HG02970 (cell line): Measurements from ENCODE around the gene UBASH3A.
"Not testable (repeated sequence)": the region's sequence is repeated elsewhere in the genome, so short reads cannot be mapped to it uniquely, and the experiment has no call there.

Source experiments
- ATAC-seq: cut with Tn5 transposase; IDR thresholded peaks from one replicate; pipeline ENCODE4 v1.9.1; 2021; ENCODE audit warnings: mild to moderate bottlenecking, moderate library complexity, moderate number of reproducible peaks; ENCODE audit not compliant: unreplicated experiment, low FRiP score

UBASH3A gene

DNA sequence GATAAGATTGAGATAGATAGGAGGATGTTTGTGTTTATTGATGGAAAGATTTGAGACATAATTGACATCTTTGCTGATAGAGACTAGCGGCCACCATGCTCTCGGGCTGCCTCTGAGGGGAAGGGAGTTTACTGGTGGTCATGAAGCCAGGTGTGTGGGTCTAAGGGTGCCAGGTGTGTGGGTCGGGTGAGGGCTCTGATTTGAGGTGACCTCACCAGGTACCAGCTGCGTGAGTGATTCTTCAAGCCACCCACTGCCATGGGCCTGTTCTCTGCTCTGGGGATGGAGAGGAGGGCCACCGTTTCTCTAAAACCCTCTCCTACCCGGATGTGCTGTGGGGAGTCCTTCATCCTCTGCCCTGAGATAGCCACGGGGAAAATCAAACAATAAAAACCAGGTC is 3.2 kb downstream of the UBASH3A start:
- ATAC-seq, result no peak

DNA sequence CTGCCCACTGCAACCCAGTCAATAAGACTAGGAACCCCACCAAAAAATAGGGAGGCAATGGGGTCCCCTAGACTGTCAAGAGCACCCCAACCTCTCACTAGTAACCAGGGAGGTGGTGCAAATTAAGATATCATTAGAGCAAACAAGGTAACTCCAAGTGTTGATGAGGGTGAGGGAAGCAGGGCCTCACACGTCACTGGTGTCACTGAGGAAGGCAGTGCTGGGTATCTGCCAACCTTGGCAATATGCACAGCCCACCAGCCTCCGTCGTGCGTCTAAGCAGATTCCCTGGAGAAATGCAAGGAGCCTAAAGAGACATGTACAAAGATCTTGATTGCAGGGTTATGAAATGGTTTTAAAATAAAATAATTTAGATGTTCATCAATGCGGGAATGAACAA is 3.8 kb downstream of the UBASH3A start:
- ATAC-seq, result no peak

DNA sequence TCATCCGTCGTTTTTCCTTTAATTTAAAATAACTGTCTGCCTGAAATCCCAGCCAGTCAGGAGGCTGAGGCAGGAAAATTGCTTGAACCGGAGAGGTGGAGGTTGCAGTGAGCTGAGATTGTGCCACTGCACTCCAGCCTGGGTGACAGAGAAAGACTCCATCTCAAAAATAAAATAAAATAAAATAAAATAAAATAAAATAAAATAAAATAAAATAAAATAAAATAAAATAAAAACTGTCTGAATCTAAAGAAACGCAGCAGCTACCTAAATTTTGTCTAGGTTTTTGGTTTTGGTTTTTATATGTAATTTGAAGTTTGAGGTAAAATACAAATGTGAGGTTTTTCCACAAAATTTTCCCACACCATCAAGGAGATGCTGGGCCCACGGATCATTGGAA is 5.0 kb downstream of the UBASH3A start:
- not testable (repeated sequence) for ATAC-seq

DNA sequence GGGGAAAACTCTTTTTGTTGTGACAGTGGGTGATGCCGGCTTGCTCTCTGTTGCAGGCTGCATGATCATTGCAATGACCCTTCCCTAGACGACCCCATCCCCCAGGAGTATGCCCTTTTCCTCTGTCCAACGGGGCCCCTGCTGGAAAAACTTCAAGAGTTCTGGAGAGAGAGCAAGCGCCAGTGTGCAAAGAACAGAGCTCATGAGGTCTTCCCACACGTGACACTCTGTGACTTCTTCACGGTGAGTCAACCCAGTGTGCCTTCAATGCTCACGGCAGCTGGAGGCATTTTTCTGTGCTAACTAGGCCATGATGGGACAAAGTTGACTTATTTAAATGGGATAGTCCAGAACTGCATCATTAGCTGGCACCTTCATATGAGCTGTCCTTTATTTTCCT is 5.7 kb downstream of the UBASH3A start:
- no peak for ATAC-seq

DNA sequence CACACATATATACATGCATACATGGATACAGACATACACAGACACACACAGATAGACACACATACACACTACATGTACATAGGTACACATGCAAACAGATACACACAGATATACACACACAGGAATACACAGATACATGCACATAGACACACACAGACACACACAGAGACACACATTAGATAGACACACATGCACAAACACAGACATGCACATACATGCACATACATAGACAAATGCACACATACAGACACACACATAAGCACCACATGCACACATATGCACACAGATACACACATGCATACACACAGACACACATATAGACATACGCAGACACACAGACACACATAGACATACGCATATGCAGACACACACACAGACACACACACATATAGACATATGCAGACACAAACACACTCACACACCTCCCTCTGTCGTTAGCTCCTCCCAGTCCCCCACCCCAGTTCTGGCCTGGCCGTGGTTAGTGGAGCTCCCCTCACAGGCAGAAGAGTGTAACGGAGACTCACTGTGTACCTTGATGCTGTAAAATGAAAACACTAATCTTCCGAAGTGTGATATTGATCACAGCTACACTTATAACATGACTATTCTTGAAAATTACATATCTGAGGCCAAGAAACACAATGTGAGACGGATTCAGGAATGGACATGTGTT is 7.6 kb downstream of the UBASH3A start:
- ATAC-seq, result no peak

DNA sequence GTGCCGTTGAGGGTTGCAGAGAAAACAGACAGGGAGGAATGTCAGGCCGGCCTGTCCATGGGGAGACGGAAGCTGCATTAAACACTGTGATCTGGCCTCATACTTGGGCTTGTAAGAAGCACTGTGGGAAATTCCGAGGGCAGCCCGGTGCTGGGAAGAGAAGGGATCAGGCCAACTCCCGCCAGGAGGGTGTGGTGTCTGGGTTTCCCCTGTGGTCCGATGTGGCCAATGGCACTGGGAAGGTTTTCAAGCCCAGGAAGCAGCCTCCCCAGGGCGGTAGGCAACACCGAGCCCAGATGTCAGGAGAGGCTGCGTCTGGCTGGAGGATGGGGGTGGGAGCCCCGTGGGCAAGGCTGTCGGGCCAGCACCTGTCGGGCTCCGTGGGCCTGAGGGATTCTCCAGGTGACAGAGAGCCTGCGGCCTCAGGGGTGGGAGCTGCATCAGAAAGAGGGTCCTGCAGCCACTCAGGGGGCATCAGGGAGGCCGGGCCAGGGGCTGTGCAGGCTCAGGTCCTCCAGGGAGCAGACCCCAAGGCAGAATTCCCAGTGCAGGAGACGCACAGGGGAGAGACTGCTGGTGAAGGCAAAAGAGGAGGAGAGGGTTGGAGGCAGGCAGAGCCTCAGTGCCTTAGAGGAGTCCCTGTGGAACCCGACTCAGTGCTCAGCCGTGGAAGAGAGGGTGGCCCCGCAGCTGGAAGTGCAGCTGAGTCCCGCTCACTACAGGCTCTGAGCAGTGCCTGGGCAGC is 8.4 kb downstream of the UBASH3A start:
- ATAC-seq, result no peak

DNA sequence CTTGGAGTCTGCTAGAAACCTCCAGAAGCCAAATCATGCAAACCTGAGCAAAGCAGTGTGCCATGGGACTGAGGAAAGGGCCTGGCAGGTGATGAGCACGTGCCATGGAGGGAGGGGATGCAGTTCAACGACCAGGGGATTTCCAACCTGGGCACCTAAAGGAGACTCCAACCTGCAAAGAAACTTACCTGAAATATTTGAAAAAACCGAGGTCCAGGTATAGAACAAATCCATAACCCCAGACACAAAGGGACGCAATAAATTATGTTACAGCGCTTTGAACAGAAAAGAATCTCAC is 8.9 kb downstream of the UBASH3A start:
- no peak for ATAC-seq

DNA sequence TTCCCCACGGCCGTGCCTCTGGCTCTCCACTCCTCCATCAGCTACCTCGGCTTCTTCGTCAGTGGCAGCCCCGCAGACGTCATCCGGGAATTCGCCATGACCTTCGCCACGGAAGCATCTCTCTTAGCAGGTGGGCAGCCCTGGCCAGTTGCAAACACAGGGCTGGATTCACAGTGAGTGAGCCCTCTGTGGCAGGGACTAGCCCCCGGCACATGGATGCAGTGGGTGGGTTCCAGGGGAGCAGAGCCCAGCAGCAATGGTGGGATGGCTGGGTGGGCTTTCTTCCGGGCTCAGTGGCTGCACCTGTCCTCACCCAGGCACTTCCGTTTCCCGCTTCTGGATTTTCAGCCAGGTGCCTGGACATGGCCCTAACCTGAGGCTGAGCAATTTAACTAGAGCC is 9.4 kb downstream of the UBASH3A start:
- no peak for ATAC-seq

DNA sequence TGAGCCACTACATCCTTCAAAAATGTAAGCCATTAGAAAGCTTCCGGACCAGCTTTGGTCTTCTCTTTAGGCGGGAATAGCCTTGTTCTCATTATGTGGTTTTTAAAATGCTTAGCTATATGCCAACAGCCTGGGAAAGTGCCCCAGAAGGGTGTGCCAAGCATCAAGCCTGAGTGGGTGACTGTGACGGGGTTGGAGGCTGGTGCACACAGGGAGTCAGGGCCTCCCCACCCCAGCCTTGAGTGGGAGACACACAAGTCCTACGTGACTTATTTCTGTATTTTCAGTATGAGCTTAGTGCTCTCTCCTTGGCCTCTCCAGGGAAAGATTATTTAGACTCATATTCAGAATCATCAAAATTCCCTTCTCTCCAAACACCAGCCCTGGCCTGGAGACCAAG is 9.8 kb downstream of the UBASH3A start:
- no peak for ATAC-seq

DNA sequence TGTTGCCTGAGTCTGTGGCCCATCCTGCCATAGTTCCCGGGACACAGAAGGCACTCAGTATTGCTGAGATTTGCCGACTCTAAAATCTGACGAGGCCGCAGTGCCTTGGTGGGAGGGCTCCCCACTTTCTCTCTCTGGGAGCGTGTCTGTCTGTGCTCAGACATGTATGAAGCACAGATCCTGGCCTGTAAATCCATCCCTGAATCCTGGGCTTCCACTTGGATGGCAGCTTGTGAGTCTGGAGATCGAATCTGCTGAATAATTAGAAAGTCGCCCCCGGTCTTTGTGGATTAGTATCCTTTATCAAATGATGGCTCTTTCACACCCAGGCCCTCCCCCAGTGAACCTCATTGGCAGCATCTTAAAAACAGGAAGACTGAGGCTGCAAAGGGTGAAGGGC is 10.4 kb downstream of the UBASH3A start:
- ATAC-seq, result no peak

DNA sequence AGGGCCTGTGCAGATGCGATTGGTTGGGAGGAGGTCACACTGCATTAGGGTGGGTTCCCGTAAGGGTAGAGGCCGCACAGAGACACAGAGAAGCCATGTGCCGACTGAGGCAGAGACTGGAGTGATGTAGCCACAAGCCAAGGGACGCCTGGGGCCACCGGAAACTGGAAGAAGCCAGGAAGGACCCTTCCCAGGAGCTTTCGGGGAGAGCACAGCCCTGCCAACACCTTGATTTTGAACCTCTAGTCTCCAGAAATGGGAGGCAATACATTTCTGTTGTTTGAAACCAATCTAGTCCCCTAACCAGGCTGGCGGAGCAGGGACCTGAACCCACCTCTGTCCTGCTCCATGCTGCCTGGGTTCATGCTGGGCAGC is 10.8 kb downstream of the UBASH3A start:
- ATAC-seq, result no peak

DNA sequence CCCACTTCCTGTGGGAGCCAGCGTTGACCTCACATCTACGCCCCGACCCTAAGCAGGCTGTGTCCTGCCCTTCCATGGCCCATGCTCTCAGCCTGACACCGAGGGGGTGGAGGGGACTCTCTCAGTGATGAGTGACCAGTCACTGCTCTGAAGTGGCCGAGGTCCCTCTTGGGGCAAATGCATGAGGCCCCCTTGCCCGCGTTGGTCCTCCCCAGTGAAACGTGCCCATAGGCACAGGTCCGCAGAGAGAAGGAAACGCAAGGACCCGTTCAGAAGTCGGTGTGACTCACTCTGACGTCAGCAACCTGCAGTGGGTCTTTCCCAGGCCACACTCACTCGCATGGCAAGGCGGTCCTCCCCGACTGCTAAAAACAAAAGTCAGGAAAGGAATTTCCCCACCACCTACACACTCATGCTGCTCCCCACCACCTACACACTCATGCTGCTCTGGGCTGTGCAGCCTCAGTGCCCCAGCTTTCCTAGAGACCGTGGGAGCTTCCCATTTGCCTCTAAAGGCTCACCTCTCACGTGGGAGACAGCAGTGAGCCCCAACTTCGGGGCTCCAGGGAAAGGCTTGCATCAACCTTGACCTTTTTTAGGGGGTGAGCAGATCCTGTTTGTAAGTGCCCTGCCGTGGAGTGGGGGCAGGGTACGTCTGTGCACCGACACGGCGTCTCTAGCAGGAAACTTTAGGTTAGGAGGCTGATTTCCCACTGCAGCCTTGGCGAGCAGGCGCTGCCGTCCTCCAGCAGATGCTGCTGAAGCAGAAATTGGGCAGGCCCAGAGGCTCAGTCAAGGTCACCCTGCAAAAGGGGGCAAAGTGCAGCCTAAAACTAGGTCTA is 11.4 kb downstream of the UBASH3A start:
- ATAC-seq, result peak; percentile 75

DNA sequence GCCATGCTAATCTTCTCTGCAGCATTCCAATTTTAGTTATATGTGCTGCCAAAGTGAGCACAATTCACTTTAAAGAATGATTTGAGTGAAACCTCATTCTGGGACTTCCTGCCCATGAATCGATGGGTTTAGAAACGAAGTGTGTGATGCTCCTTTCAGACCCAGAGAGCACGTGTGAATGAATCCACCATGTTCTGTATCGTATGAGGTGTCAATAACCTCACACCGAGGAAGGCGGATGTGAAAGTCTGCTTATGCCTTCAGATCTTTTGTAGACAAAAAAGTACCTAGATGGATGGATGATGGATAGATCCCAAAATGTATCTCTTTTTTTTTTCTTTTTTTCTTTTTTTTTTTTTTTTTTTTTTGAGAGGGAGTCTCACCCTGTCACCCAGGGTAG is 13.8 kb downstream of the UBASH3A start:
- ATAC-seq, result no peak

DNA sequence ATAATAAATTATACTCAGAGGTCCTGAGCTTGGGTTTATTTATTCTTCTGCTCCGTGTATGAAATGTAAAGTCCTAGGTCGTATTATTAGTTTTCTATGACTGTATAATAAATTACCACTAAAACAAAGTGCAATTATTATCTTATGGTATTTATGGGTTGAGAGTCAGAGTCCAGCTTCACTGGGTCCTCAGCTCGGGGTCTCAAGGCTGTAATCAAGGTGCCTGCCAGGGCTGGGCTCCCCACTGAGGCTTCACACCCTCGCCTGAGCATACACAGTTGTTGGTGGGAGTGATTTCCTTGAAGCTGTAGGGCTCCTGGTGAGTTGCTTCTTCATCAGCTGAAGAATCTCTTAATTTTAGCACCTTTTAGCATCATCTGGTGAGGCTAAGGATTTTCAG is 15.2 kb downstream of the UBASH3A start:
- ATAC-seq, result no peak

DNA sequence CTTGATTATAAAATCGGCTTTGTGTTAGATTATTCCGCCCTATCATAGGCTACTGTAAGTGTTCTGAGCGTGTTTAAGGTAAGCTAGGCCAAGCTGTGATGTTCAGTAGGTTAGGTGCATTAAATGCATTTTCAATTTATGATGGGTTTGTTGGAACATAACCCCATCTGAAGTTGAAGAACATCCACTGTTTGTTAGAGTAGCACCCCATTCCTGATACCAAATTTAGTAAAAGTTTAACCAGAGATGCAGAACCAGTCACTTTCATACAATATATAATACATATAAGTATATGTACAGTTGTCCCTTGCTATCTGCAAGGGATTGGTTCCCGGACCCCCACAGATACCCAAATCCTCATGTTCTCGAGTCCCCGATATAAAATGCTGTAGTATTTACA is 16.1 kb downstream of the UBASH3A start:
- no peak for ATAC-seq

DNA sequence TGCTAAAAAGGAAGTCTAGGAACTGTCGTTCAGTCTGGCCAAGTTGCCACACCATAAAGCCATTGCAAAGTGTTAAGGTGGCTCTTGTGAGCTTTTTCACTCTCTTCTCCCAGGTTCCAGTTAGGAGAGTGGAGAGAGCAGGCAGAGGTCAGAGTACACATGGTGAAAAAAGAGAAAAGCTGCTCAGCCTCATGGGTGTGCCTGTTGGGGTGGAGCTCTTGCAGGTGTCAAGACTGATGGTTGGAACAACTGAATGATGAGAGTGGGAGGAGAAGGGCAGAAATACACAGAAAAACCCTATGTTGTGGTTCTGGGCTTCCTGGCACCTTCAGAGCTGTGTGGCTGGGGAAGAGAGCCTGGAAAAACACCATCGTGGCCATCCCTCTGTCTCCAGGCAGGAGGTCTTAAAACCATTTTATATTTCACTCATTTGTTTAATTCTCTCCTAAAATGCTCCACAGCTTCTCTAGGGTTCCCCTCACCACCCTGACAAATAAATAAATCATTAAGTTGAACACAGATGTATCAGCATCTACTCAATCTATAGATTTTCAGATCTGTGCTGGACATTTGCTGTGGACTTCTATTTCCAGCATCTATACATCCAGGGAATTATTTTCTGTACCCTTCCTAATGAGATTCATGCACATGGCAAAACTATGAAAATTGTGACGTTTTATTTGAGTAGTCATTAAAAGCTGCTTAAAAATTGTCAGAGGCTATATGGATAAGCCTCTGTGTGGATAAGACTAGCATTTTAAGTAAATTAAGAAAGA is 17.5 kb downstream of the UBASH3A start:
- ATAC-seq, result no peak

DNA sequence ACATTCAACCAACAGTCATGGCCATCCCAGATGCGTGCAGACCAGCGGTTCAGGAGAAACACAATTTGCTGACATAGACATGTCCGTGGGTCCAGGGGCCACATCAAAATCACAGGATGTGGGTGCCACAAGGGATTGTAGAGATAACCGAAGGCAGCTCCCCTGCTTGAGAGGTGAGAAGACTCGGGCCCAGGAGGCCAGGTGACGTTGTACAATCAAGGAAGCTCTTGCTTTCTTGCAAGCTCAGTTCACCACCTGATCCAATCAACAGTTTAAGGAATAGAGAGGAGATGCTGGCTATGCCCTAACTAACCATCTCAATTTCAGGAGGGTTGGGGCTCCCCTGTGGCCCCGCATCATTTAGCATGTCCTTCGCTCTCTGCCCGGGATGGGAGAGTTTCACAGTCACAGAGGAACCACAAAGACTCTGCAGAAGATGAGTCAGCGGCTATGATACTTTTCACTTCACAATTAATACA is 19.5 kb downstream of the UBASH3A start:
- no peak for ATAC-seq

DNA sequence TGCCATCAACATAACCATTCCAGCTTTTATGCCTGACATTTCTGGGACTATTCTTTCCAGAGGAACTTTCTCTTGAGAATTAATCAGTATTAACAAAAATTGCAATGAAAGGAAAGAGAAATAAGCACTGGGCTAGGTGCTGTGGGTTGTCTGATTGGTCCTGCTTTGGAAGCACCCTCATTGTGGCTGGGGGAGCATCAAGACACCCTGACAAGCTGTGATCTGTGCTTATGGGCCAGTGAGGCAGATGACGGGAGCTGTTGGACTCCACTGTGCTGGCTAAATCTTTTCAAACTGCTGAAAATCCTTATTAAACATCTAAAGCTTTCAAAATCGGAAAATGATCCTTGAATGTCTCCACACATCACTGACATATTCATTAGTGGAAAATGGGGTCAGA is 20.0 kb downstream of the UBASH3A start:
- ATAC-seq, result no peak

DNA sequence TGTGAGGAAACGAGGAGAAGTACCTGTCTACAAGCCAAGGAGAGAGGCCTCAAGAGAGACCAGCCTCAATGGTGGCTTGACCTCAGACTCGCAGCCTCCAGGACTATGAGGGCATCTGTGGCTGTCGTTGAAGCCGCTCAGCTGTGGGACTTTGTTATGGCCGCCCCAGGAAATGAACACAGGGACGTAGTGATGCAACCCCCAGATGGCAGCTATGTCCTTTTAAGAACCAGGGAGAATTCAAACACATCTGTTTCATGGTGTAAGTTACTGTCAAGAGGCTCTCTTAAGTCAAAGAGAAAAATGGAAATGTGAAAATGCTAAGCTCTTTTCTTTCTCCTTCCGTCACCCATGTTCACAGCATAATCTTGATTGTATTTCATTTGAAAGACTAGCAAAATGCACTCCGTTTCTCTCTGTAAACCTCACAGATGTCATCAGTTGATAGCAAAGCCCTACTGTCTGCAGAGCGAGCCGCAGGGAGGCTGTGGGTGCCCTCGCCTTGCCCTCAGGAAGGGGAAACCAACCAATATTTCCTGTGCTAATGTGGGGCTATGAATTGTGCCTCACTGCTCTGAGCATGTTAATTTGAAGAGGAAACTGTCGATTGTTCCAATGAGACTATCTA is 21.3 kb downstream of the UBASH3A start:
- ATAC-seq, result no peak

DNA sequence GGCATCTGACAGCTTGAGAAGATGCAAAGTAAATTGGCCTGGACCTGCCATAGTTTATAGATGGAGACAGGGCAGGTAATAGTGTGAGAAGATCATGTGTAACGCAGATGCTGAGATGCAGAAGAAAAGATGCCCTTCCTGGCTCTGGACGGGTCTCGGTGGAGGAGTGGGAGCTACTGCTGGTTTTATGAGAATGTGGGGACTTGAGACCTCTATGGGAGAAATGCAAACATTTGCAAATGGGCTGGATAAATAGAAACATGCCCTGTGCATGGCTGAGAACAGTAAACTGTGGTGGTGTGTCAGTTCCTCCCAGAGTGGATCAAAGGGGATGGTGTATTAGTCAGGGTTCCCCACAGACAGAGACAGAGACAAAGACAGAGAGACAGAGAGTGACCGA is 21.9 kb downstream of the UBASH3A start:
- no peak for ATAC-seq
